Hepatocyte (in vitro differentiated cells): Measurements from ENCODE around the gene TSPY8. TPM values are rescaled to one million over a fixed set of nuclear protein-coding genes. Genes with fewer than 3 reads are reported as not detected.
"Not testable (repeated sequence)": the region's sequence is repeated elsewhere in the genome, so short reads cannot be mapped to it uniquely, and the experiment has no call there.

ENCODE experiments used
- DNase-seq: peaks from one replicate; pipeline ENCODE4 v3.0.0-alpha.2; 2016; ENCODE audit warnings: low spot score
- H2AFZ ChIP-seq: fragments of 200-600 bp; sonication (generic); 2 replicates; pipeline ENCODE4 v1.6.0; 2016; ENCODE audit warnings: antibody characterized with exemption, mild to moderate bottlenecking
- H3K27ac ChIP-seq: fragments of 200-600 bp; sonication (generic); 2 replicates; pipeline ENCODE4 v1.5.1; 2016; ENCODE audit warnings: mild to moderate bottlenecking
- H3K27me3 ChIP-seq: fragments of 200-600 bp; sonication (generic); 2 replicates; pipeline ENCODE4 v1.6.1; 2016
- H3K36me3 ChIP-seq: fragments of 200-600 bp; sonication (generic); replicated peaks from 2 replicates; pipeline ENCODE4 v1.5.1; 2016; ENCODE audit warnings: low read depth; ENCODE audit not compliant: insufficient read depth
- H3K4me1 ChIP-seq: fragments of 200-600 bp; sonication (generic); 2 replicates; pipeline ENCODE4 v1.5.1; 2016; ENCODE audit warnings: mild to moderate bottlenecking, moderate library complexity; ENCODE audit not compliant: insufficient read depth
- H3K4me2 ChIP-seq: fragments of 200-600 bp; sonication (generic); 2 replicates; pipeline ENCODE4 v1.6.0; 2016
- H3K4me3 ChIP-seq: fragments of 200-600 bp; sonication (generic); 2 replicates; pipeline ENCODE4 v1.5.1; 2016; ENCODE audit warnings: mild to moderate bottlenecking
- H3K79me2 ChIP-seq: fragments of 200-600 bp; sonication (generic); 2 replicates; pipeline ENCODE4 v1.6.0; 2017; ENCODE audit warnings: mild to moderate bottlenecking
- H3K9me2 ChIP-seq: fragments of 200-600 bp; sonication (generic); replicated peaks from 2 replicates; pipeline ENCODE4 v1.6.0; 2017; ENCODE audit warnings: mild to moderate bottlenecking; ENCODE audit not compliant: insufficient read depth
- H3K9me3 ChIP-seq: fragments of 200-600 bp; sonication (generic); 2 replicates; pipeline ENCODE4 v1.5.1; 2016; ENCODE audit warnings: low read depth, mild to moderate bottlenecking
- H4K20me1 ChIP-seq: fragments of 200-600 bp; sonication (generic); 2 replicates; pipeline ENCODE4 v1.6.0; 2016; ENCODE audit warnings: mild to moderate bottlenecking; ENCODE audit not compliant: insufficient read depth, poor library complexity, severe bottlenecking
- CTCF ChIP-seq: fragments of 200-600 bp; sonication (generic); IDR thresholded peaks from 2 replicates; pipeline ENCODE4 v1.5.1; 2016; ENCODE audit warnings: antibody characterized with exemption, mild to moderate bottlenecking; ENCODE audit not compliant: poor library complexity
- EZH2 ChIP-seq: fragments of 200-600 bp; sonication (generic); IDR thresholded peaks from 2 replicates; pipeline ENCODE4 v1.6.1; 2016; ENCODE audit warnings: antibody characterized with exemption, mild to moderate bottlenecking, borderline replicate concordance
- EZH2phosphoT487 ChIP-seq: fragments of 200-600 bp; sonication (generic); IDR thresholded peaks from one replicate; pipeline ENCODE4 v1.6.1; 2018; ENCODE audit warnings: antibody characterized with exemption, mild to moderate bottlenecking, low read depth, moderate library complexity; ENCODE audit not compliant: unreplicated experiment, severe bottlenecking
- WGBS: methylation state at CpG from one replicate; pipeline ENCODE4 v1.1.6; 2016; ENCODE audit warnings: low lambda C conversion rate; ENCODE audit errors: missing lambda C conversion rate; 5-methylcytosine and 5-hydroxymethylcytosine counted together
- polyA plus RNA-seq: library from polyadenylated mRNA; unstranded; fragments of >200 nt; fragmentation: Nextera tagmentation; extraction: Ambion mirVana; gene quantifications from 2 replicates; pipeline ENCODE4 v1.2.1, GENCODE V29; 2016
- small RNA-seq: library from RNA; depleted of rRNA; stranded (forward); fragments of <200 nt; gene quantifications from one replicate; pipeline ENCODE3, GENCODE V24; 2014
- total RNA-seq: library from RNA; depleted of rRNA; stranded (reverse); fragments of >200 nt; gene quantifications from 2 replicates; pipeline ENCODE4 v1.2.3, GENCODE V29; 2014

TSPY8 gene
- total RNA-seq (not detected in 2 replicates), polyA plus RNA-seq (not detected in 2 replicates)

DNA sequence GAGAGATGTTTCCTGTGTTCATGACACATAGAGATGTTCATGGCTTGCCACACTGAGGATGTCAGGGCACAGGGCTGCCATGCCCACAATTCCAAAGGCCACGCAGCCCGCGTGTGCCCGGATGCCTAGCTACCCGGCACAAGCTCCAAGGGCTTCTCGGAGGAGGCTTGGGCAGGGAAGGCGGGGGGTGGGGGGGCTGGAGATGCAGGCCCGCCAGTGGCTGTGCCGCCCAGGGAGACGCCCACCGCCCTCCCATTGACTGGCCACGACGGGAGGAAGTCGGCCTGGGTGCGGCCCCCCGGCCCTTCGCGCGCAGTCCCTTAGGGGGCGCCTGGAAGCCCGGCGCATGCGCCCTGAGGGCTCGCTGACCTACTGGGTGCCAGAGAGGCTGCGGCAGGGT is at the start of gene TSPY8:
Gene TSPY8, plus strand, starts transcription at position 301 of the 400 bp plus-strand sequence. Its CDS starts 46 bp downstream, at position 347.
- H3K4me3 ChIP-seq, H3K4me2 ChIP-seq, H3K36me3 ChIP-seq, H3K9me3 ChIP-seq, H2AFZ ChIP-seq, H3K27me3 ChIP-seq, DNase-seq, H3K27ac ChIP-seq, H3K4me1 ChIP-seq, H3K79me2 ChIP-seq, H3K9me2 ChIP-seq, H4K20me1 ChIP-seq: not testable (repeated sequence)
- WGBS, result no CpG with 5 or more reads among the region's 25 CpGs

DNA sequence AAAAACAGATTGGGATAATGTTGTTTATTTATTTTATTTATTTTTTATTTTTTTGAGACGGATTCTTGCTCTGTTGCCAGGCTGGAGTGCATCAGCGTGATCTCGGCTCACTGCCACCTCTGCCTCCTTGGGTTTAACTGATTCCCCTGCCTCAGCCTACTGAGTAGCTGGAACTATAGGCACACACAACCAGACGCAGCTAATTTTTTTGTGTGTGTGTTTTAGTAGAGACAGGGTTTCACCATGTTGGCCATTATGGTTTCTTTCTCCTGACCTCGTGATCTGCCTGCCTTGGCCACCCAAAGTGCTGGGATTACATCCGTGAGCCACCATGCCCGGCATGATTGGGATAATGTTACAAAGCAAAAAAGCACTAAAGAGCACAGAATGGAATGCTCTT is 36.6 kb upstream of the TSPY8 start:
- H3K9me2 ChIP-seq, result no peaks in the 10 kb centered on the region
- TF ChIP-seq EZH2phosphoT487, result no peak
- no peak for TF ChIP-seq CTCF
- TF ChIP-seq EZH2, result no peak
- WGBS, result no CpG with 5 or more reads among the region's 7 CpGs
- H3K79me2 ChIP-seq, result no peaks in the 10 kb centered on the region
- H3K9me3 ChIP-seq, result no peaks in the 10 kb centered on the region
- no peak overlapping the region for H3K4me2 ChIP-seq
- H2AFZ ChIP-seq, result no peak overlapping the region
- no peaks in the 10 kb centered on the region for H3K36me3 ChIP-seq
- H4K20me1 ChIP-seq, result no peaks in the 10 kb centered on the region
- H3K27me3 ChIP-seq, result no peaks in the 10 kb centered on the region
- no peak overlapping the region for H3K4me3 ChIP-seq
- no peak for DNase-seq
- no peaks in the 10 kb centered on the region for H3K4me1 ChIP-seq
- no peak overlapping the region for H3K27ac ChIP-seq

GRCh38 chrY:9337164-9337563 is 20.4 kb upstream of the TSPY8 start, which contains the start of gene TSPY4:
Gene TSPY4 (plus strand): TSS chrY:9337464. CDS start chrY:9337510, 46 bp downstream.
- whole genome bisulfite sequencing, result no CpG with 5 or more reads among the region's 26 CpGs
- H3K27ac ChIP-seq, result not testable (repeated sequence)

DNA sequence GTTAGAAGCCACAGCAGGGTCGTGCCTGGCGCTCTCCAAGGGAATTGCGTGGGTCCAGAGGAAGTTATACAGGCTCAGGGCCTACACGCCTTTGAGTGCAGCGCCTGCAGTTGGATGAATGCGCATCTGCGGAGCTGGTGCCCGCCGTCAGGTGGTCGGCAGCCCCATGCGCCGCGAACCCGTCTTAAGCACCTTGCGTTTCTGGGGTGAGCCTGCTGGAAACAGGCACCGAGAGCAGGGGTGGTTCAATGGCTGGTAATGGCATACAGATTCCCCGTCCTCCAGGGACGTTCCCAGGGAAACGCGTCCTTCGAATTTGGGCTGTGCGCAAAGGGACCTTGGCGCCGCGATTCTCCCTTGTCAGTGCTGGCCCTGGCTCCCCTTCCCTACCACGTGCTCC is 38.9 kb downstream of the TSPY8 start:
- not testable (repeated sequence) for H3K36me3 ChIP-seq, H3K9me2 ChIP-seq, H3K4me1 ChIP-seq, H3K9me3 ChIP-seq, H3K27ac ChIP-seq, H3K4me3 ChIP-seq, DNase-seq, H2AFZ ChIP-seq, H3K27me3 ChIP-seq, H3K4me2 ChIP-seq, H4K20me1 ChIP-seq, H3K79me2 ChIP-seq
- no CpG with 5 or more reads among the region's 26 CpGs for WGBS

More at GRCh38 chrY:9337164-9337563, 20.4 kb upstream of the TSPY8 start, which contains the start of gene TSPY4:
- not testable (repeated sequence) for H3K9me2 ChIP-seq, H3K36me3 ChIP-seq, H3K79me2 ChIP-seq, H2AFZ ChIP-seq, H3K9me3 ChIP-seq, H3K4me3 ChIP-seq, H3K4me2 ChIP-seq, H4K20me1 ChIP-seq, H3K4me1 ChIP-seq, DNase-seq, H3K27me3 ChIP-seq

- not testable (repeated sequence) for H3K4me3 ChIP-seq, H3K27ac ChIP-seq, H3K9me2 ChIP-seq, DNase-seq, H2AFZ ChIP-seq, H3K4me1 ChIP-seq, H3K27me3 ChIP-seq, H3K4me2 ChIP-seq, H3K36me3 ChIP-seq, H4K20me1 ChIP-seq, H3K79me2 ChIP-seq, H3K9me3 ChIP-seq
- WGBS, result no CpG with 5 or more reads among the region's 26 CpGs
Observed at GRCh38 chrY:9398121-9398520, 40.5 kb downstream of the TSPY8 start, which contains the start of gene TSPY3. Gene TSPY3 (plus strand): TSS chrY:9398421. CDS start chrY:9398467, 46 bp downstream.

Small RNA genes lying within 50 kb of the gene (small RNA-seq; reads per million reads assigned to genes)
- gene AC006158.1, result not detected

Other genes with a start within 250 kb of the TSPY8 start
- not detected in 2 replicates for gene TSPY4, start 20.3 kb upstream of the TSPY8 start, total RNA-seq
- gene TSPY4, start 20.3 kb upstream of the TSPY8 start, polyA plus RNA-seq, result not detected in 2 replicates
- gene TSPY3, start 40.6 kb downstream of the TSPY8 start, total RNA-seq, result not detected in 2 replicates
- not detected in 2 replicates for gene TSPY3, start 40.6 kb downstream of the TSPY8 start, polyA plus RNA-seq
- not detected in 2 replicates for gene TSPY1, start 109.2 kb downstream of the TSPY8 start, total RNA-seq
- gene TSPY1, start 109.2 kb downstream of the TSPY8 start, polyA plus RNA-seq, result not detected in 2 replicates
- gene TSPY9, start 129.5 kb downstream of the TSPY8 start, total RNA-seq, result not detected in 2 replicates
- gene TSPY9, start 129.5 kb downstream of the TSPY8 start, polyA plus RNA-seq, result not detected in 2 replicates
- gene TSPY10, start 170.1 kb downstream of the TSPY8 start, total RNA-seq, result not detected in 2 replicates
- not detected in 2 replicates for gene TSPY10, start 170.1 kb downstream of the TSPY8 start, polyA plus RNA-seq